AG09309 (cell line): ENCODE measurements around the gene ABHD10.

Experiments
- DNase-seq: peaks from one replicate; pipeline ENCODE4 v3.0.0-alpha.2; 2010; ENCODE audit warnings: low read depth
- H3K4me3 ChIP-seq: 2 replicates; pipeline ENCODE4 v1.5.1; 2011; ENCODE audit warnings: mild to moderate bottlenecking, low read depth, low read length, moderate library complexity; ENCODE audit not compliant: control insufficient read depth
- CTCF ChIP-seq: IDR thresholded peaks from 2 replicates; pipeline ENCODE4 v1.5.1; 2011; ENCODE audit warnings: mild to moderate bottlenecking, low read depth, low read length, inconsistent platforms; ENCODE audit not compliant: insufficient read depth, control insufficient read depth; ENCODE audit errors: missing control alignments

The ABHD10 gene

GRCh38 chr3:111943533-111943932 is 35.3 kb upstream of the ABHD10 start:
- no peak overlapping the region for H3K4me3 ChIP-seq
- no peak for TF ChIP-seq CTCF
- DNase-seq = no peak

GRCh38 chr3:111944372-111944771 is 34.5 kb upstream of the ABHD10 start:
- DNase-seq = no peak
- no peak overlapping the region for H3K4me3 ChIP-seq
- no peak for TF ChIP-seq CTCF

- DNase-seq = no peak
- no peak overlapping the region for H3K4me3 ChIP-seq
- no peak for TF ChIP-seq CTCF
These were observed 31.6 kb upstream of the ABHD10 start for GRCh38 chr3:111947231-111947630.

GRCh38 chr3:111948786-111949185 is 30.0 kb upstream of the ABHD10 start:
- H3K4me3 ChIP-seq = no peak overlapping the region
- TF ChIP-seq CTCF = no peak
- DNase-seq = no peak

GRCh38 chr3:111949712-111950111 is 29.1 kb upstream of the ABHD10 start:
- no peak for DNase-seq
- H3K4me3 ChIP-seq = no peak overlapping the region
- no peak for TF ChIP-seq CTCF

- TF ChIP-seq CTCF = no peak
- no peak for DNase-seq
- H3K4me3 ChIP-seq = no peak overlapping the region
These were observed 27.8 kb upstream of the ABHD10 start for GRCh38 chr3:111951032-111951431.

- DNase-seq = no peak
- no peak overlapping the region for H3K4me3 ChIP-seq
These were observed 26.7 kb upstream of the ABHD10 start for GRCh38 chr3:111952086-111952485.

More at GRCh38 chr3:111952086-111952485, 26.7 kb upstream of the ABHD10 start:
- TF ChIP-seq CTCF = no peak
